SK-N-SH (cell line): ENCODE measurements around the gene DMRT1.

Source experiments
- CTCF ChIP-seq: fragments of 200-600 bp; sonication (generic); IDR thresholded peaks from 2 replicates; pipeline ENCODE4 v1.6.1; 2017; ENCODE audit warnings: antibody characterized with exemption, mild to moderate bottlenecking, moderate library complexity
- ELF1 ChIP-seq: IDR thresholded peaks from 2 replicates; pipeline ENCODE4 v1.4.0; 2012
- EZH2phosphoT487 ChIP-seq: fragments of 200-600 bp; sonication (generic); IDR thresholded peaks from 2 replicates; pipeline ENCODE4 v1.6.1; 2017; ENCODE audit warnings: low read depth, mixed run types, mild to moderate bottlenecking, antibody characterized with exemption, moderate library complexity, borderline replicate concordance
- GABPA ChIP-seq: IDR thresholded peaks from 2 replicates; pipeline ENCODE4 v1.4.0; 2012; ENCODE audit warnings: low read depth, mild to moderate bottlenecking
- JUND ChIP-seq: IDR thresholded peaks from 2 replicates; pipeline ENCODE4 v1.4.0; 2012
- MAX ChIP-seq: IDR thresholded peaks from 2 replicates; pipeline ENCODE4 v1.4.0; 2012; ENCODE audit warnings: low read depth
- MEF2A ChIP-seq: IDR thresholded peaks from 2 replicates; pipeline ENCODE4 v1.4.0; 2012; ENCODE audit warnings: low read depth, borderline replicate concordance
- MXI1 ChIP-seq: IDR thresholded peaks from 2 replicates; pipeline ENCODE4 v1.6.1; 2012; ENCODE audit warnings: mild to moderate bottlenecking, low read depth, low read length, improper control_type of control experiment
- NFIC ChIP-seq: IDR thresholded peaks from 2 replicates; pipeline ENCODE4 v1.4.0; 2012; ENCODE audit warnings: borderline replicate concordance
- RAD21 ChIP-seq: IDR thresholded peaks from 2 replicates; pipeline ENCODE4 v1.6.1; 2012; ENCODE audit warnings: mild to moderate bottlenecking, low read length
- REST ChIP-seq: IDR thresholded peaks from 2 replicates; pipeline ENCODE4 v1.6.1; 2012; ENCODE audit warnings: mild to moderate bottlenecking, low read depth, low read length, moderate library complexity
- TAF1 ChIP-seq: IDR thresholded peaks from 2 replicates; pipeline ENCODE4 v1.6.1; 2012; ENCODE audit warnings: low read depth, mild to moderate bottlenecking, low read length, moderate library complexity, borderline replicate concordance
- TCF12 ChIP-seq: IDR thresholded peaks from 2 replicates; pipeline ENCODE4 v1.4.0; 2012
- TEAD4 ChIP-seq: IDR thresholded peaks from 2 replicates; pipeline ENCODE4 v1.4.0; 2012; ENCODE audit warnings: mild to moderate bottlenecking, borderline replicate concordance; ENCODE audit not compliant: insufficient read depth

- TF ChIP-seq ELF1 (no peak), CTCF (no peak), TEAD4 (no peak), MEF2A (no peak), TCF12 (no peak), JUND (no peak), MAX (no peak), EZH2phosphoT487 (no peak), TAF1 (no peak), RAD21 (no peak), MXI1 (no peak), GABPA (no peak), REST (no peak), NFIC (no peak)
Observed at GRCh38 chr9:995781-996180, 154.3 kb downstream of the DMRT1 start.
